NCI-H345 (cell line): ENCODE results near the gene FAM120B.
"Not testable (repeated sequence)": the region's sequence is repeated elsewhere in the genome, so short reads cannot be mapped to it uniquely, and the experiment has no call there.

Source experiments
- DNase-seq: peaks from one replicate; lab custom pipeline; 2025; lab: John Stamatoyannopoulos, UW

The FAM120B gene, protein sequence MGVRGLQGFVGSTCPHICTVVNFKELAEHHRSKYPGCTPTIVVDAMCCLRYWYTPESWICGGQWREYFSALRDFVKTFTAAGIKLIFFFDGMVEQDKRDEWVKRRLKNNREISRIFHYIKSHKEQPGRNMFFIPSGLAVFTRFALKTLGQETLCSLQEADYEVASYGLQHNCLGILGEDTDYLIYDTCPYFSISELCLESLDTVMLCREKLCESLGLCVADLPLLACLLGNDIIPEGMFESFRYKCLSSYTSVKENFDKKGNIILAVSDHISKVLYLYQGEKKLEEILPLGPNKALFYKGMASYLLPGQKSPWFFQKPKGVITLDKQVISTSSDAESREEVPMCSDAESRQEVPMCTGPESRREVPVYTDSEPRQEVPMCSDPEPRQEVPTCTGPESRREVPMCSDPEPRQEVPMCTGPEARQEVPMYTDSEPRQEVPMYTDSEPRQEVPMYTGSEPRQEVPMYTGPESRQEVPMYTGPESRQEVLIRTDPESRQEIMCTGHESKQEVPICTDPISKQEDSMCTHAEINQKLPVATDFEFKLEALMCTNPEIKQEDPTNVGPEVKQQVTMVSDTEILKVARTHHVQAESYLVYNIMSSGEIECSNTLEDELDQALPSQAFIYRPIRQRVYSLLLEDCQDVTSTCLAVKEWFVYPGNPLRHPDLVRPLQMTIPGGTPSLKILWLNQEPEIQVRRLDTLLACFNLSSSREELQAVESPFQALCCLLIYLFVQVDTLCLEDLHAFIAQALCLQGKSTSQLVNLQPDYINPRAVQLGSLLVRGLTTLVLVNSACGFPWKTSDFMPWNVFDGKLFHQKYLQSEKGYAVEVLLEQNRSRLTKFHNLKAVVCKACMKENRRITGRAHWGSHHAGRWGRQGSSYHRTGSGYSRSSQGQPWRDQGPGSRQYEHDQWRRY

DNA sequence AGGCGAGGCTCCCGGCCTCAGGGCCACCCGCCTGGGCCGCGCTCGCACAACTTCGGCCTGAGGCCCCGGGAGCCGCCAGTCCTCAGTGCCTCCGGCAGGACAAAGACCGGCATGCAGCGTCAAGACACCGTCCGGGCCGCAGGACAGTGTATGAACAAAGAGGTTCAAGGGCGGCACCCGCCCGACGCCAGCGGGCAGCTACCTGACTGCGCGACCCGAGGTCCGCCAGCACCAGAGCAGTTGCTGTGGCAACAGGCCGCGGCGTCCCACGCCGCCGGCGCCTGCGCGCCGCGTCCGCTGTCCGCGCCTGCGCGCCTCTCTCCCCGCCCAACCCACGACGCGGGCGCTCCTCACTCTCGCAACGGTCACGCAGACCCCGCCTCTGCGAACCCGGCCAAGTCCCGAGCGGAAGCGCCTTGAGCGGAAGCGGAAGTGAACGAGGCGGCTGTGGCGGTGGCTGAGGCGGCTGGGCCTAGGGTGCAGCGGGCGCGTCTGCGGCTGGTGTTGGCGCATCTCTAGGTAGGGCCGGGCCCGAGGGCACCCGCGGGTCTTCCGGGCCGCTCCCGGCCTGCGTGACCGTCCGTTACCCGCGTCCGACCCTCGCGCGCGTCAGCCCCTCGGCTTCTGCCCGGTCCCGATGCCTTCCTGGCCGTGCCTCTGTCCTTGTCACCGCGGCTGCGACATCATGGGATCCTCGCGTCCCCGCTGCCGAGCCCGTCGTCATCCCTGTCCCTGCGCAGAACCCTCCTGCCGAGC is at the start of gene FAM120B:
TSS of gene FAM120B (plus strand) at position 435 of the 756 bp plus-strand sequence. CDS start 10,633 bp downstream, outside the sequence.
- peak; percentile 96 for DNase-seq

DNA sequence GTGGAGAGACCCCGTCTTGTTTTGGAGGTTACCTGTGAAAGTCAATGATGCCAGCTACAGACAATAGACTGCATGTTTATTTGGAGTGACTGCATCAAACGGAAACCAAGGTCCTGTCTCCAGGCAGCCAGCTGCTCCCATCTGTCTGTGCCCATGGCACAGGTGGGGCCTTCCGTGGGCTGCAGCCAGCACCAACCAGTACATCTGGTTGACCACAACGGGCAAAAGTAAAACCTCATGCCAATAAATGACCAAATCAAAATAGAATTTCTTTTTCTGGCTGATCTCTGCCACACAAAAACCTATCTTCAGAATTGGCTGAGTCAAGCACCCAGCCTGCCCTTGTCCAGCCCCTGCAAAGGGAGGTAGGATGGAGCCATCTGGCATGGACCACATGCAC is 49.2 kb upstream of the FAM120B start:
- DNase-seq = no peak

DNA sequence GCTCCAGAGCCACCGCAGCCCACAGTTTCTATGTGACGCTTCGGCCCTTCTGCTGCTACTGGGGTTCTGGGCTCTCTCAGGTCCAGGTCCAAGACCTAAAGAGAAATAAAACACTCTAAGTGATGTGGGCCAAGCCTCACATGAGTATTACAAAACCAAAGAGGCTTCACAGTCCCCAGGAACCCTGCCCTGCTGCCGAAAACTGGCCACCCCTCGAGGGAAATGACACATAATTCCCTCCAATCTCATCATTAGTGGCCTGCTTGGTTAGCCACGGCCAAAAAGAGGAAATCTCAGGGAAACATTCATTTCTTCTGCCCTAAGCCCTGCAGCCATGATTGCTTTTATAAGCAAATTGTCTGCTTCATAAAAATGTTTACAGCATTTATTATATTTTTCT is 48.2 kb upstream of the FAM120B start:
- no peak for DNase-seq

DNA sequence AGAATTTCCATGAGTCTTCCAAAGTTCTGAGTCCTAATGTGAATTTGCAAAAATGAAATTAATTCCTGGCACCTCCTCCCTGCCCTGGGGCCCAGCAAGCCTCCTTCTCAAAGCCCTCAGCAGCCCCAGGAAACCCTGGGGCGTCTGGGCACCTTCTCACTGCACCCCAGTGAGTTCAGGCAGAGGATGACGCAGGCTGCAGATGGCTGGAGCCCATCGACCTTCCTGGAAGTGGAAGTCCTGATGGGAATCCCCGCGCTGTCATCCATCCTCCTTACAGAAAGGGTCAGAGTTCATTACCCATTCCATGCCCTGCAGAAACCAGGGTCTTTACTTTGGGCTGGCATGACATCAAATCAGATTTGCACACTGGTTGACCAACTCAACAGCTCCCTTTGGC is 47.3 kb upstream of the FAM120B start:
- no peak for DNase-seq

DNA sequence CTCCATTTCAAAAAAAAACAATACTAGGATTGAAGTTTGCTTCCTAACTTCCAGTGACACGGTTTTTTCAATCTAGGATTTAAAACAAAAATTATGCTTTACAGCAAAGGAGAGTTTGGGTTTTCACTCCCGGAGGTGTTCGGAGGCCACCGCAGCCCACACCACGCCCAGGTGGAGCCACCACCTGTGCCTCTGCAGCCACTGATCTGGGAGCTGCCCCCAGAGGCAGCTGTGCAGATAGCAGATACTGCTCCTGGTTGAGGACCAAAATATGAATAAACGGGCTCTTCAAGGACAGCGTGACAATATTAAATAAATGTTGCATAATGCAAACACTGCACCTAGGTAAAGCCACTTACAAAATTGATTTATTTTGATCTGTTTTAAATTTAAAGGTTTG is 45.9 kb upstream of the FAM120B start:
- peak; percentile 14 for DNase-seq

DNA sequence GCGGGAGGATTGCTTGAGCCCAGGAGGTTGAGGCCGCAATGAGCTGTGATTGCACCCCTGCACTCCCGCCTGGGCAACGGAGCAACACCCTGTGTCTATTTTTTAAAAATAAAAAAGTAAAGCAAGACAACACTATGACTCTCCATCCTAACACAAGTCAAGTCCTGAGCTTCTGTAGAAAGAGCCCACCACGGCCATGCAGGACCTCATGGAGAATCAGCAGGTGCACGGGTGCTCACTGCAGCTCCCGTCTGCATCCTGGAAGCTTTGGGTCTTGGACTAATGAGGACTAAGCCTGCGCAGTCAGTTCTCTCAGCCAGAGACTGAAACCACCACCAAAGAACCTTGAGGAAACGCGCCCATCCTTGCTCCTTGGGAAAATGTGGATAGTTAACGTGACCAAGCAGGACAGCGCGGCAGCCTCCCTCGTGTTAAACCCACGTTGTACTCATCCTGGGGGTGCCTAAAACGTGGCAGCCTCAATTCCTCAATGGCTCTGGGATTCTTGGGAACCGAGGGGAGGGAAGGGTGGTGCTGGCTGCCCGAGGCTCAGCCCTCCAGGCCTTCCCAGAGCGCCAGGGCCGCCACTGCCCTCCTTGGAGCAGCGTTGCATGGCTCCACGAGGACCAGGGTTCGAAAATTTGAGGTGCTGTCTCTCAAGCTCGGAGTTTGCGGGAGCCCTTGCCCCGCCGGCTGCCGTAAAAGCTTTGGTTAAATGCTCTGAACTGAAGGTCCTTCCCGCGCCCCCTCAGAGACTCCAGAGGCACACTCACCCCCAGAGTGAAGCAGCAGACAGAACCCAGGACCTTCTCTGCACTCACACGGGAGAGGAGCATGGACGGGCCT is 44.7 kb upstream of the FAM120B start:
- DNase-seq = no peak

DNA sequence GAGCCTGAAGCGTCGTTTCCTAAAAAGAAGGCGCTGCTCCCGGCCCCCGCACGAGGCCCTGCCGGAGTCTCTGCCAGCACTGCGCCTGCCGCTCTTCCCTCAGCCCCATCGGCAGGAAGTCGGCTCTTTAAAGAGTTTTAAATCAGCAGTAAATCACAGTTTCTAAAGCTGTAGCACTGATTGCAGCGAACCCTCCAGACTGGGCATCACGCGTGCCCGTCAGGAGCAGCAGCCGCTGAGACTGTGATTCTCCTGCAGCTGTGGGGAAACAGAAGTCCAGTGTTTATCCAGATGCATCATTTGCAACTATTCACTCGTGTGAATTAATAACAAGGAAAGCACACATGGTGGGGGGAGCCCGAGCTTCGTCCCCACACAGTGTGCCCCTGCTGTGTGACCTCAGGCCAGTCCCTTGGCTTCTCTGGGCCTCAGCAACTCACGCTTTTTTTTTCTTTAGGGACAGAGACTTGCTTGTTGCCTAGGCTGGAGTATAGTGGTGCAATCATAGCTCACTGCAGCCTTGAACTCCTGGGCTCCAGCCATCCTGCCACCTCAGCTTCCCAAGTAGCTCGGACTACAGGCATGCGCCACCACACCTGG is 44.0 kb upstream of the FAM120B start:
- no peak for DNase-seq

DNA sequence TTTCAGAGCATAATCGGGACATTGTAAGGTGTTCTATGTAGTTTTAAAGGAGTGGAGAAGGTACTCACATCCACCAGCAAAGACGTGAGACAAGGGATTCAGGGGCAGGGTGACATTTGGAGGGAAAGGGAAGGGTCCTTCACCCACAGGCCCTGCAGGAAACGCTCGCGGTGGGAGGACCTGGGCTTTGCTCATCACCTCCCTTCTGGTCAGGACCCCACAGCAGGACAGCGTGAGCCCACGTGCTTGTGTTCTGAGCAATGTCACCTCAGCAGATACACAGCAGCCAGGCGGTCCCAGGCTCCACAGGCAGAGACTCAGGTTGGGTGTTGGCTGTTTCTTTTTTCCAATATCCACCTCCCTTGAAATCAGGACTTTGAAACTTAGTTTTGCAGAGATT is 43.1 kb upstream of the FAM120B start:
- DNase-seq = no peak

DNA sequence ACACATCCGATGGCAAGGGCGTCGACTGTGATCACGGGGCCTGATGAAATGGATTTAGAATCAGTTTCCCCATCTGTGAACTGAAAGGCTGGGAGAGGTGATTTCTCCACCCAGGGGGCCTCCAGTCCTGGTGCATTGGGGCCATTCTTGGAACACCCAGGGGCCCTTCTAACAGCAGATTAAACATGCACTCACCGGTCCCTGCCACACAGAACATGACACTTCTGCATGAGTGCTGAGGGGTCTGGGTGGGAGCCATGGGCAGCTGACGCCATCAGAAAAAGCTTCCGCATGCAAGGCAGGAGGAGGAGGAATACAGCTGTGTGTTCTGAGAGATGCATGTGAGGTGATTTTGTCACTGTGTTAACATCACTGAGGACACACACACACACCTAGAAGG is 42.5 kb upstream of the FAM120B start:
- no peak for DNase-seq

DNA sequence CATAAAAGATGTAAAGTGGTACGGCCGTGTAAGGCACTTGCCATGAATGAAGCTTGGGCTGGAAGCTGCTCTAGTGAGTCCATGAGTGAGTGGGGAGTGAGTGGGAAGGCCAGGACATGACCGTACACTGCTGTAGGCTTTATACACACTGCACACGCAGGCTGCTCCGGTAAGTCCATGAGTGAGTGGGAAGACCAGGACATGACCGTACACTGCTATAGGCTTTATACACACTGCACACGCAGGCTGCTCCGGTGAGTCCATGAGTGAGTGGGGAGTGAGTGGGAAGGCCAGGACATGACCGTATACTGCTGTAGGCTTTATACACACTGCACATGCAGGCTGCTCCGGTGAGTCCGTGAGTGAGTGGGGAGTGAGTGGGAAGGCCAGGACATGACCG is 41.9 kb upstream of the FAM120B start:
- DNase-seq = not testable (repeated sequence)

DNA sequence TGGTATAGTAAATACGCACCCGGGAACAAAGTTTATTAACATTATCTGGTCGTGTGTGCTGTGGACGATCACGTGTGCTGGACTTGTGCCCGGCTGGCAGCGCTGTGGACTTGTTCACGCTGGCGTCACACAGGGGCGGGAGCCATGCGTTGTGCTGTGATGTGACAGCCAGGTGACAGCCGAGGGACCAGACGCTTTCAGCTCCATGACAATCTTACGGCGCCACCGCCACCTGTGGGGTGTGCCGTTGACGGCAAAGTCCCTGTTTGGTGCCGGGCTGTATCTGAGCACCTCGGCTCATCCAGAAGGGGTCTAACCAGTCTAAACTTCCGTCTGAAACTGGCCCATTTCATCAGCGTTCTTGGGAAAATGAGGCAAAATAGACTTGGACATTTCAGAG is 40.9 kb upstream of the FAM120B start:
- no peak for DNase-seq

DNA sequence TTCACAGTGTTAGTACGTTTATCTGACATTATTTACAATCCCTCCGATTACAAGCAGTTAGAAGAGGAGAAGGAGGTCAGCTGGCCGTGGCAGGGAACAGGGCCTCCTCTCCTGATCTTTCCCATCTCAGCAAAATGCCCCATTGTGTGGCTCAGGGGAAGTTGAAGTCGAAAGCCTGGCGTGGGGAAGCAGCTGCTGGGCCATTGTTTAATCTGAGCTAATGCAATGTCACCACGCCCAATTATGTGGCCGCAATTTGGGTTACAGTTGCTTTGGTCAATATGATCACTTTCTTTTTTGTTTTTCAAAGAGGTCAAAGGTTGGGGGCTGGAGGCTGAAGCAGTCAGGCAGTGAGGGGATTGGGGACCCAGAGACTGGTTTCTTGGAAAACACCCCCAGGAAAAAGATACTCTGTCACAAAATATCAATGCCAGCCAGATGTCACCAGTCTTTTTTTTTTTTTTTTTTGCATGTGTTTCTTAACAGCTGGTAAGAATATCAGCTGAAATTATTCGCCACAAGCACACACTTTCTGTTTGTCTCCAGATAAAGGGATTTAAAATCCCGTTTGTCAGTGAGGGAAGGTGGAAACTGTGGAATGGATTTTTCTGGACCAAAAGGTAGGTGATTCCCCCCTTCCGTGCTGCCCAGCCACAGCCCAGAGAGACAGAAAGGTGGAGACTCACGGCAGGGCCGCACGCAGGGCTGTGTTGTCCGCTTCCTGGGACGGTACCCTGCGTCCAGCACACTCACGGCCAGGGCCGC is 40.3 kb upstream of the FAM120B start:
- no peak for DNase-seq

DNA sequence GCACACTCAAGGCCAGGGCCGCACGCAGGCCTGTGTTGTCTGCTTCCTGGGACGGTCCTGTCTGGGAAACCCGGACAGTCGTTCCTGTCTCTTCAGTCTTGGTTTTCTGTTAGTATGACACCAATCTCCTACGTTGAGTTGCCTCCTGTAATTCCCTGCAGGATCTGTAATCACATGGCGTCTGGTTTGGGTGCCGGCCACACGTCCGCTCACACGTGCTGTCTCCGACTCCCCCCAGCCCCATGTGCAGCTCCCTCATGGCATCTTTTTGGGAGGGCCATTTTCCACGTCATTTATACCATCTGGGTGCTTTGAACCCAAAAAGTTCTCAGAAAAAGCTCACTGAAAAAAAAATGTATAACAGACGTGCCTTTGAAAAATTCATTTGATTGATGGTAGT is 38.9 kb upstream of the FAM120B start:
- DNase-seq = no peak

DNA sequence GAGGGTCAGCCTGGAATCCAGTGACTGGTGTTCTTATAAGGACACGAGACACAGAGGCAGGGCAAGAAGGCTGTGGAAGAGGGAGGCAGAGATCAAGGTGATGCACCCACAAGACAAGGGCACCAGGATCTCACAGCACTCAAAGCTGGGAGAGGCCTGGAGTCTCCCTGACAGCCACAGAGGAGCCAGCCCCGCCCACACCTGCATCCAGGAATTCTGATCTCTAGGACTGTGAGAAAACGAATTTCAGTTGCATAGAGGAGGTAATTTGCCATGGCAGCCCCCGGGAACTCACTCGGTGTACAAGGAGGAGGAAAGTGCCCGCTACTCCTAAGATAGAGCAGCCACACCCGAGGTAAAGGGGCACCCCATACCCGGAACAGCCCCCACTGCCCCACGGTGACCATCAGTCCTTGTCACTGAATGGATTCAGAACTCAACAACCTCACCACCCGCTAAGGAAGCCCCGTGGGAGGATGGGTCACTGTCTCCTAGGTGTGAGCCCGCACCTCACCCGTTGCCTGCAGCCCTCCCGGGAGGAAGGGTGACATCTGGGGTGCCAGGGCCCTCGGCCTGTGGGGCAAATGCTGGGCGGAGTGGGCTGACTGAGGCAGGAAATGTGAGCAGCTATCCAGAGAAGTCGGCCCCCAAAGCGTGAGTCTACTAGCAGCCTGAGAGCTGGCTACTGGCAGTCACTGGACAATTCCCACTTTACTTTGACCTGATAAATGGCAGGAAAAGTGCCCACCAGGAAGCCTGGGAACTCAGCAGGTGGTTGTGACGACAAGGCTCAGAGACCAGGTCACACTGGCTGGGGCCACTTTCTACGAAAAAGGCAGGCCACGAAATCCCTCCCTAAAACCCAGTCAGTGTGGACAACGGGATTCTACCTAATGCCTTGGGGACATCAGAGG is 38.1 kb upstream of the FAM120B start:
- no peak for DNase-seq

DNA sequence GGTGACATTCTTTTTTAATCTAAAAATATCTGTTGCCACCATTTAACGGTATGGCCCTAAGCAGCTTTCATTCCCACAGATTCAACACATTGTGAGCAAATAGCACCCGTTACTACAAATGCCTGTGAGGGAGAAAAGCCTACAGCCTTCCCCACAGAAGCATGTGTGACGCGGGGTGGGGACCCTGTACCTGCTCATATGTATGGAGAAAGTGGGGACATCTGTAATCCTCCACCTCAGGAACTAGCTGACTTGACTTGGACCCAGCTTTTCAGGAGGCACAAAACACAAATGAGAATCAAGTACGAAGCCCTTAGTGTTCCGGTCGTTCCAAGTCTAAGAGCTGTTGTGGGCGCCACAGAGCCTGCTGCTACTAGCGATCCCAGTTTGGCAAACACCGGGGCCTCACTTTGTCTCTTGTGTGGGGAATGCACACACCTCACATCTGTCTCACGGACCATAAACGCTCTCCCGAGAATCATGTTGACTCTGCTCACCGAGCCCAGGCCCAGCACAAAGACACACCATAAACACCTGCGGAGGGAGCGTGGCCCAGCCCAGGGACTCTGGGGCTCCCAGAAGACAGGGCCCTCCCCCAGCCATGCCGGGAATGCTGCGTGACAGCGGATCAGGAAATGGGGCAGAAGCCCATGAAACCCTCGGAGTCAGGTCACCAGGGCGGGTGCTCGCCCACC is 37.3 kb upstream of the FAM120B start:
- DNase-seq = peak; percentile 97

DNA sequence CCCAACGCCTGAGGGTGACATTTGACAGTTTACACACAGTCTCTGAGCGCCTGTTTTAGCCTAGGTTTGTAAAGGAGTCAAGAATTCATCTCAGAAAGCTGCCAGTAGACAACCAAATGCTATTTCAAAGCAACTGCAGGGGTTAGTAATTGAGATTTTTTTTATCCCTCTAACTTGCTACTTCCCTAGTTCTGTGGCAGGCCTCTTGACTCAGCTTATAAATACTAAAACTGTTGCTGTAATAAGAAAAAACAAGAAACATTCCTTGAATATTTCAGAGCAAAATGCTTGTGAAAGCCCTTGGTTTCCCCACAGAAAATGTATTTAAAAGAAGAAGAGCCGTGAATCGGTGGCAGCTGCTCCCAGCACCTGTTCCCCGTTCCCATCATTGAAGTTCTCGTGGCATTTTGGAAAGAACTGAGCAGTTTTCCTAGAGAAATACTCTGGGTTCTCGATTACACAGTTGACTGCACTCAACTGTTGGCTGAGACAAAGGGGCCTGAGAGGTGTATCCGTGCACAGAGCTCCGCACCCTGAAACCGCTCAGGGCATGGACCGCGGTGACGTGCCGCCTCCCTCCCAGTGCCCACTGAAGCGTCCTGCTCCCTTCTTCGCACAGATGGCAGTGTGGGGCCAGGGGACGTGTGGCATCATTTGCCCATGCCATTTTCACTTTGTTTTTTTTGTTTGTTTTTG is 36.6 kb upstream of the FAM120B start:
- peak; percentile 41 for DNase-seq

DNA sequence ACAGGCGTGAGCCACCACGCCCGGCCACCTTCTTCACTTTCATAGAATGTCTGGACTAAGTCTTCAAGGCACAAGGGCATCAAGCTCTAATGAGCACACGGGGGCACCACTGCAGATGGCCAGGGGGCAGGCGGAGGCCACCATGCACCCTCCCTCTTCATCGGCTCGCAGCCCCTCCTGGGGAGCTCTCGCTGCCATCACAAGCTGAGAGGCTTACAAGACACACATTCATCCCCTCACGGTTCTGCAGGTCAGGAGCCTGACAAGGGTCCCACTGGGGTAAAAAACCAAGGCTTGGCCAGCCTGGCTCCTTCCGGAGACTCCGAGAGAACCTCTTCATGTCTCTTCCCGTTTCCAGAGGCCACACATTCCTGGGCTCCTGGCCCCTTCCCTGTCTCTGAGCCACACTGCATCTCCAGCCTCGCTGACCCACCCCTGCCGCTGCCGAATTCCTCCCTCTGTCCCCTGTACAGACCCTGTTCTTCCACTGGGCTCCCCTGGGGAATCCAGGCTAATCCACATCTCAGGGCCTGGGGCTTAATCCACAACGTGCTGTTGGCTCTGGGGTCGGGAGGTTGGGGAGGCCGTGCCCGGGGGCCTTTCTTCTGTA is 35.5 kb upstream of the FAM120B start:
- DNase-seq = no peak
